CD14-positive monocyte (primary cell): ENCODE measurements around the gene PCDH1. TPM values are rescaled to one million over a fixed set of nuclear protein-coding genes. Genes with fewer than 3 reads are reported as not detected.

Experiments used
- DNase-seq, 3 donors: peaks; one replicate each; pipeline ENCODE4 v3.0.0-alpha.2; 2011 to 2022
- H2AFZ ChIP-seq: 2 replicates; pipeline ENCODE4 v1.6.0; 2012; ENCODE audit warnings: mild to moderate bottlenecking, low read depth, low read length, inconsistent platforms; ENCODE audit not compliant: insufficient read depth, poor library complexity, severe bottlenecking
- H3K27ac ChIP-seq, 2 donors: 1 replicate in 1 of 2; 2 replicates in 1 of 2; pipeline ENCODE4 v1.5.1; 2012 to 2013; ENCODE audit warnings: low read length in 2 of 2, control low read depth in 1 of 2, inconsistent platforms in 1 of 2, low read depth in 1 of 2, mild to moderate bottlenecking in 1 of 2
- H3K27me3 ChIP-seq, 2 donors: one replicate each; pipeline versions ENCODE4 v1.6.0 to v1.6.1; 2011 to 2013; ENCODE audit warnings: low read length in 2 of 2; ENCODE audit not compliant: control insufficient read depth in 2 of 2, insufficient read depth in 2 of 2
- H3K36me3 ChIP-seq, 2 donors: replicated peaks in 1 of 2; 1 replicate in 1 of 2; 2 replicates in 1 of 2; pipeline versions ENCODE4 v1.5.1 to v1.6.1; 2012 to 2013; ENCODE audit warnings: low read length in 2 of 2, control low read depth in 1 of 2, inconsistent platforms in 1 of 2, mild to moderate bottlenecking in 1 of 2; ENCODE audit not compliant: insufficient read depth in 2 of 2, control insufficient read depth in 1 of 2
- H3K4me1 ChIP-seq, 2 donors: 1 replicate in 1 of 2; 2 replicates in 1 of 2; pipeline versions ENCODE4 v1.5.1 to v1.6.1; 2012 to 2013; ENCODE audit warnings: low read length in 2 of 2, control low read depth in 1 of 2, inconsistent platforms in 1 of 2, mild to moderate bottlenecking in 1 of 2, moderate library complexity in 1 of 2; ENCODE audit not compliant: insufficient read depth in 2 of 2, control insufficient read depth in 1 of 2
- H3K4me2 ChIP-seq: replicated peaks from 2 replicates; pipeline ENCODE3; 2012; ENCODE audit warnings: low read length, moderate library complexity, mild to moderate bottlenecking; ENCODE audit not compliant: poor library complexity, severe bottlenecking; ENCODE audit errors: extremely low read depth
- H3K4me3 ChIP-seq, 3 experiments: fragments of 200-600 bp in 1 of 3; sonication (generic) in 1 of 3; replicated peaks in 1 of 3; 1 replicate in 2 of 3; 2 replicates in 1 of 3; pipeline ENCODE4 v1.5.1; 2011 to 2013; ENCODE audit warnings: low read length in 3 of 3, mild to moderate bottlenecking in 3 of 3, control low read depth in 2 of 3, low read depth in 2 of 3, inconsistent platforms in 1 of 3, moderate library complexity in 1 of 3
- H3K79me2 ChIP-seq: 2 replicates; pipeline ENCODE4 v1.6.0; 2012; ENCODE audit warnings: mild to moderate bottlenecking, control low read depth, inconsistent platforms, low read length, moderate library complexity; ENCODE audit not compliant: insufficient read depth
- H3K9ac ChIP-seq: 2 replicates; pipeline ENCODE4 v1.6.0; 2017; ENCODE audit warnings: low read length, mild to moderate bottlenecking; ENCODE audit not compliant: insufficient read depth, poor library complexity, severe bottlenecking
- H3K9me3 ChIP-seq, 2 donors: replicated peaks in 1 of 2; 1 replicate in 1 of 2; 2 replicates in 1 of 2; pipeline versions ENCODE4 v1.5.1 to v1.6.1; 2012 to 2013; ENCODE audit warnings: low read length in 2 of 2, control low read depth in 1 of 2; ENCODE audit not compliant: control insufficient read depth in 1 of 2, insufficient read depth in 1 of 2
- H4K20me1 ChIP-seq: 2 replicates; pipeline ENCODE4 v1.6.0; 2012; ENCODE audit warnings: mild to moderate bottlenecking, low read length, control low read depth, moderate library complexity; ENCODE audit not compliant: insufficient read depth
- H3K27ac Mint-ChIP-seq, 7 donors: one replicate each; pipeline ENCODE4 v1.8.0; 2020; ENCODE audit warnings: mild to moderate bottlenecking in 7 of 7, mixed read lengths in 7 of 7, moderate library complexity in 6 of 7, inconsistent platforms in 2 of 7
- H3K27me3 Mint-ChIP-seq, 3 donors: one replicate each; pipeline ENCODE4 v1.8.0; 2021 to 2022; ENCODE audit warnings: low read depth in 3 of 3, mild to moderate bottlenecking in 3 of 3, mixed read lengths in 3 of 3, moderate library complexity in 3 of 3, inconsistent platforms in 1 of 3
- H3K36me3 Mint-ChIP-seq, 2 donors: one replicate each; pipeline ENCODE4 v1.8.0; 2020; ENCODE audit warnings: mixed read lengths in 2 of 2, inconsistent platforms in 1 of 2, mild to moderate bottlenecking in 1 of 2
- H3K4me1 Mint-ChIP-seq: one replicate; pipeline ENCODE4 v1.8.0; 2020; ENCODE audit warnings: mild to moderate bottlenecking, mixed read lengths
- H3K4me3 Mint-ChIP-seq, 2 donors: one replicate each; pipeline ENCODE4 v1.8.0; 2020; ENCODE audit warnings: mild to moderate bottlenecking in 2 of 2, mixed read lengths in 2 of 2, moderate library complexity in 1 of 2
- H3K9me3 Mint-ChIP-seq, 7 donors: one replicate each; pipeline ENCODE4 v1.8.0; 2020 to 2022; ENCODE audit warnings: mixed read lengths in 7 of 7, mild to moderate bottlenecking in 6 of 7, moderate library complexity in 6 of 7, inconsistent platforms in 2 of 7
- CTCF ChIP-seq: fragments of 200-600 bp; IDR thresholded peaks from one replicate; pipeline ENCODE4 v1.8.0; 2022; ENCODE audit warnings: antibody characterized with exemption, mild to moderate bottlenecking
- WGBS: methylation state at CpG from one replicate; pipeline ENCODE4 v1.1.5; 2013; ENCODE audit warnings: missing lambda C conversion rate; ENCODE audit not compliant: insufficient coverage; 5-methylcytosine and 5-hydroxymethylcytosine counted together
- intact Hi-C, 2 donors: fragments of 100-400 bp; cut with micrococcal nuclease; formaldehyde crosslinking; loops; one replicate each; pipeline versions ENCODE4 v1.15.0 to v1.15.1; 2023
- polyA plus RNA-seq, 3 donors: library from polyadenylated mRNA; depleted of rRNA in 1 of 3; unstranded in 2 of 3; stranded (reverse) in 1 of 3; fragments of 300-500 nt in 2 of 3; fragments of >200 nt in 1 of 3; fragmentation: Illumina TruSeq in 2 of 3; gene quantifications; 1 replicate in 2 of 3; 2 replicates in 1 of 3; pipeline ENCODE4 v1.2.3, GENCODE V29; 2012 to 2021

The PCDH1 gene
- polyA plus RNA-seq, 3 donors: not detected

GRCh38 chr5:141873933-141874261 is 4.3 kb downstream of the PCDH1 start:
- Histone ChIP-seq H3K9me3 (peaks cover 2 to 32% of the 10 kb centered on the region in 2 donors), H3K9ac (no peak overlapping the region), H3K36me3 (no peaks in the 10 kb centered on the region), H2AFZ (no peak overlapping the region), H3K4me1 (peaks cover 9 to 11% of the 10 kb centered on the region in 2 donors), H3K27me3 (peaks cover 43 to 72% of the 10 kb centered on the region in 2 donors), H3K79me2 (no peaks in the 10 kb centered on the region), H3K4me2 (no peak overlapping the region), H3K27ac (no peak overlapping the region), H3K4me3 (no peak overlapping the region), H4K20me1 (peaks cover 3% of the 10 kb centered on the region)
- H3K27ac Mint-ChIP-seq: no peak overlapping the region
- H3K36me3 Mint-ChIP-seq: peaks cover 0 to 7% of the 10 kb centered on the region in 2 donors
- H3K4me1 Mint-ChIP-seq: peaks cover 15% of the 10 kb centered on the region
- 75% methylated on average over 2 of the region's 3 CpGs for WGBS
- peaks cover 0 to 17% (median 6%) of the 10 kb centered on the region in 7 donors for H3K9me3 Mint-ChIP-seq
- no peak for DNase-seq
- H3K4me3 Mint-ChIP-seq: peak overlapping the region in 1 of 2 donors; percentile 50
- intact Hi-C loops: no loop called here
- TF ChIP-seq CTCF: no peak
- peaks cover 66 to 81% (median 70%) of the 10 kb centered on the region in 3 donors for H3K27me3 Mint-ChIP-seq

- Mint-ChIP-seq H3K27me3 (peaks cover 60 to 75% (median 63%) of the 10 kb centered on the region in 3 donors), H3K27ac (no peak overlapping the region), H3K9me3 (peaks cover 0 to 15% (median 4%) of the 10 kb centered on the region in 7 donors), H3K36me3 (peaks cover 0 to 5% of the 10 kb centered on the region in 2 donors), H3K4me1 (peaks cover 9% of the 10 kb centered on the region), H3K4me3 (peak overlapping the region in 1 of 2 donors; percentile 61)
- Histone ChIP-seq H3K4me2 (no peak overlapping the region), H3K36me3 (no peaks in the 10 kb centered on the region), H3K27me3 (peaks cover 37 to 67% of the 10 kb centered on the region in 2 donors), H3K4me1 (peaks cover 2% of the 10 kb centered on the region in 2 donors), H2AFZ (no peak overlapping the region), H3K9me3 (peaks cover 2 to 26% of the 10 kb centered on the region in 2 donors), H4K20me1 (no peaks in the 10 kb centered on the region), H3K9ac (no peak overlapping the region), H3K79me2 (no peaks in the 10 kb centered on the region), H3K4me3 (no peak overlapping the region), H3K27ac (no peak overlapping the region)
- 71% methylated on average over 5 of the region's 15 CpGs for whole genome bisulfite sequencing
- intact Hi-C loops: no loop called here
- DNase-seq: no peak
- TF ChIP-seq CTCF: no peak
Observed at GRCh38 chr5:141872496-141873356, 5.5 kb downstream of the PCDH1 start.
